IMR-90 (cell line): ENCODE measurements around the gene CD82. TPM values are rescaled to one million over a fixed set of nuclear protein-coding genes. Genes with fewer than 3 reads are reported as not detected.

Experiments
- ATAC-seq: fragments of 200-7000 bp; cut with Tn5 transposase; 2 replicates; pipeline ENCODE4 v1.9.1; 2020; ENCODE audit warnings: low read depth, mild to moderate bottlenecking, moderate library complexity
- BruUV-seq: library from RNA; stranded (reverse); fragments of 400-500 nt; replicated peaks from 2 replicates; lab custom pipeline; 2021; lab: Mats Ljungman, UMichigan
- CTCF ChIA-PET: fragments of 300-600 bp; formaldehyde crosslinking; extraction: SDS; loops from one replicate; lab custom pipeline; 2021; ENCODE audit warnings: antibody characterized with exemption; lab: Yijun Ruan, JAX
- POLR2A ChIA-PET: fragments of 300-600 bp; sonication (Branson Sonifier 250); formaldehyde crosslinking; loops from one replicate; lab custom pipeline; 2022; ENCODE audit warnings: antibody characterized with exemption; ENCODE audit not compliant: unreplicated experiment; lab: Charles Lee
- DNase-seq: peaks from one replicate; pipeline ENCODE4 v3.0.0; 2013
- H2AFZ ChIP-seq: replicated peaks from 2 replicates; pipeline ENCODE3; 2013; ENCODE audit warnings: low read length, mild to moderate bottlenecking; ENCODE audit not compliant: poor library complexity
- H2AK5ac ChIP-seq: 2 replicates; pipeline ENCODE4 v1.6.1; 2013; ENCODE audit warnings: low read depth, low read length, inconsistent platforms
- H2AK9ac ChIP-seq: replicated peaks from 2 replicates; pipeline ENCODE3; 2013; ENCODE audit warnings: mild to moderate bottlenecking, low read depth, low read length, moderate library complexity; ENCODE audit not compliant: poor library complexity
- H2BK120ac ChIP-seq: 2 replicates; pipeline ENCODE4 v1.6.1; 2013; ENCODE audit warnings: low read depth, low read length, inconsistent platforms
- H2BK15ac ChIP-seq: 3 replicates; pipeline ENCODE4 v1.6.1; 2013; ENCODE audit warnings: low read depth, low read length, inconsistent platforms
- H2BK20ac ChIP-seq: 2 replicates; pipeline ENCODE4 v1.6.1; 2013; ENCODE audit warnings: low read depth, mild to moderate bottlenecking, inconsistent platforms, low read length, moderate library complexity
- H2BK5ac ChIP-seq: 2 replicates; pipeline ENCODE4 v1.6.1; 2013; ENCODE audit warnings: mild to moderate bottlenecking, low read depth, low read length, inconsistent platforms; ENCODE audit not compliant: poor library complexity, severe bottlenecking
- H3K14ac ChIP-seq: replicated peaks from 2 replicates; pipeline ENCODE4 v1.6.1; 2013; ENCODE audit warnings: low read depth, low read length, inconsistent platforms
- H3K18ac ChIP-seq: 2 replicates; pipeline ENCODE4 v1.6.1; 2013; ENCODE audit warnings: low read depth, low read length, control low read depth
- H3K23ac ChIP-seq: 2 replicates; pipeline ENCODE4 v1.6.1; 2013; ENCODE audit warnings: low read depth, low read length, inconsistent platforms
- H3K27ac ChIP-seq: 2 replicates; pipeline ENCODE4 v1.5.1; 2013; ENCODE audit warnings: mild to moderate bottlenecking, control low read depth, low read length; ENCODE audit not compliant: insufficient read depth
- H3K27me3 ChIP-seq: 2 replicates; pipeline ENCODE4 v1.6.1; 2013; ENCODE audit warnings: low read length; ENCODE audit not compliant: control insufficient read depth, insufficient read depth
- H3K36me3 ChIP-seq: 2 replicates; pipeline ENCODE4 v1.6.1; 2013; ENCODE audit warnings: low read length, mixed read lengths; ENCODE audit not compliant: control insufficient read depth, insufficient read depth
- H3K4ac ChIP-seq: 2 replicates; pipeline ENCODE4 v1.6.1; 2013; ENCODE audit warnings: low read depth, low read length, inconsistent platforms
- H3K4me1 ChIP-seq: 2 replicates; pipeline ENCODE4 v1.6.1; 2013; ENCODE audit warnings: low read length, mixed read lengths; ENCODE audit not compliant: control insufficient read depth, insufficient read depth
- H3K4me2 ChIP-seq: 2 replicates; pipeline ENCODE4 v1.6.1; 2013; ENCODE audit warnings: low read depth, mild to moderate bottlenecking, control low read depth, low read length, moderate library complexity
- H3K4me3 ChIP-seq: 2 replicates; pipeline ENCODE4 v1.5.1; 2013; ENCODE audit warnings: low read depth, mild to moderate bottlenecking, control low read depth, low read length, moderate library complexity; ENCODE audit not compliant: insufficient read depth
- H3K56ac ChIP-seq: 2 replicates; pipeline ENCODE4 v1.6.1; 2013; ENCODE audit warnings: low read length, inconsistent platforms; ENCODE audit not compliant: insufficient read depth; ENCODE audit errors: extremely low read depth
- H3K79me1 ChIP-seq, 2 experiments: 2 replicates each; pipeline ENCODE4 v1.6.1; 2013; ENCODE audit warnings: low read length in 2 of 2, inconsistent platforms in 1 of 2, low read depth in 1 of 2
- H3K9ac ChIP-seq: 2 replicates; pipeline ENCODE4 v1.6.1; 2013; ENCODE audit warnings: low read depth, low read length, control low read depth
- H3K9me1 ChIP-seq: 2 replicates; pipeline ENCODE4 v1.6.1; 2013; ENCODE audit warnings: low read length, inconsistent platforms; ENCODE audit not compliant: insufficient read depth
- H3K9me3 ChIP-seq: 2 replicates; pipeline ENCODE4 v1.6.1; 2013; ENCODE audit warnings: low read length; ENCODE audit not compliant: control insufficient read depth, insufficient read depth
- H4K20me1 ChIP-seq: 2 replicates; pipeline ENCODE4 v1.6.1; 2013; ENCODE audit warnings: low read length, inconsistent platforms; ENCODE audit not compliant: insufficient read depth
- H4K5ac ChIP-seq: 2 replicates; pipeline ENCODE4 v1.6.1; 2013; ENCODE audit warnings: mild to moderate bottlenecking, low read depth, low read length, control low read depth
- H4K8ac ChIP-seq, 2 experiments: 2 replicates each; pipeline ENCODE4 v1.6.1; 2013; ENCODE audit warnings: low read depth in 2 of 2, low read length in 2 of 2, control low read depth in 1 of 2, inconsistent platforms in 1 of 2
- H4K91ac ChIP-seq: 2 replicates; pipeline ENCODE4 v1.6.1; 2013; ENCODE audit warnings: low read depth, low read length, inconsistent platforms; ENCODE audit not compliant: insufficient read depth
- RCOR1 ChIP-seq: IDR thresholded peaks from 2 replicates; pipeline ENCODE4 v1.6.1; 2012; ENCODE audit warnings: mild to moderate bottlenecking, low read length, improper control_type of control experiment; ENCODE audit not compliant: insufficient replicate concordance
- WGBS, 2 experiments: methylation state at CpG; one replicate each; pipeline versions ENCODE4 v1.1.5 to v1.1.7; 2013; ENCODE audit warnings: missing lambda C conversion rate in 2 of 2; ENCODE audit not compliant: insufficient read length in 1 of 2; ENCODE audit errors: extremely low coverage in 2 of 2; 5-methylcytosine and 5-hydroxymethylcytosine counted together
- dilution Hi-C: fragments of 300-500 bp; cut with HindIII; formaldehyde crosslinking; loops from one replicate; pipeline ENCODE4 v1.14.3; 2018; ENCODE audit warnings: low sequenced_read_pairs; ENCODE audit not compliant: unreplicated experiment
- in situ Hi-C: fragments of 300-500 bp; cut with MboI; formaldehyde crosslinking; loops from 3 replicates; pipeline ENCODE4 v1.14.3; 2019; ENCODE audit warnings: low sequenced_read_pairs, inconsistent platforms, mixed read lengths
- intact Hi-C: fragments of 100-400 bp; cut with micrococcal nuclease; formaldehyde crosslinking; loops from 2 replicates; pipeline ENCODE4 v1.10.0; 2022
- polyA plus RNA-seq, 3 experiments: library from polyadenylated mRNA; depleted of rRNA; stranded (reverse); fragments of >200 nt; gene quantifications; 2 replicates each; pipeline ENCODE4 v1.2.3, GENCODE V29; 2012; ENCODE audit warnings: low replicate concordance in 1 of 3
- total RNA-seq: library from RNA; depleted of rRNA; stranded (reverse); fragments of >200 nt; gene quantifications from 2 replicates; pipeline ENCODE4 v1.2.3, GENCODE V29; 2012

Gene CD82
- total and polyA plus RNA-seq, 2 of the 4 experiments (the other 2 are of a cell fraction): 32.8 to 49.4 TPM

- no peak overlapping the region for H3K27ac ChIP-seq
- H4K20me1 ChIP-seq: no peaks in the 10 kb centered on the region
- in situ Hi-C loops (no loop called here), dilution Hi-C loops (no loop called here), intact Hi-C loops (no loop called here)
- peaks cover 24% of the 10 kb centered on the region for H3K4me1 ChIP-seq
- WGBS, 2 experiments: no CpG with 5 or more reads among the region's 5 CpGs
- no peak overlapping the region for H3K4me2 ChIP-seq
- H3K9me1 ChIP-seq: peaks cover 2% of the 10 kb centered on the region; the same call in 1 of the 2 replicates
- peak overlapping the region; percentile 9 for H2AK9ac ChIP-seq
- no peaks in the 10 kb centered on the region for H3K27me3 ChIP-seq
- no peak overlapping the region for H3K14ac ChIP-seq
- H2AFZ ChIP-seq: no peak overlapping the region
- no peak for TF ChIP-seq RCOR1
- CTCF ChIA-PET: interaction anchor here (1.0 kb wide), 1 partner anchor 20 kb away, joined by 3 read pairs; no protein-coding TSS in a partner anchor
- ATAC-seq: no peak
- peaks cover 3% of the 10 kb centered on the region; the same call in 1 of the 2 replicates for H3K36me3 ChIP-seq
- no peak overlapping the region for H3K9ac ChIP-seq
- H4K91ac ChIP-seq: no peak overlapping the region
- no peak overlapping the region for H2BK120ac ChIP-seq
- POLR2A ChIA-PET: no interaction called here
- no peak overlapping the region for H2AK5ac ChIP-seq
- no peak overlapping the region for H3K56ac ChIP-seq
- no peak overlapping the region for H4K8ac ChIP-seq
- no TSS peak for BruUV-seq
- H3K18ac ChIP-seq: no peak overlapping the region
- no peak overlapping the region for H3K4me3 ChIP-seq
- no peak overlapping the region for H2BK15ac ChIP-seq
- H2BK20ac ChIP-seq: no peak overlapping the region
- H3K23ac ChIP-seq: no peak overlapping the region
- no peaks in the 10 kb centered on the region for H3K9me3 ChIP-seq
- no peak overlapping the region; the same call in 1 of the 2 replicates for H3K4ac ChIP-seq
- H3K79me1 ChIP-seq: peaks cover 0 to 8% of the 10 kb centered on the region in 2 experiments; a peak in 2 of 4 replicates
- no peak overlapping the region for H2BK5ac ChIP-seq
- no peak for DNase-seq
- H4K5ac ChIP-seq: no peak overlapping the region
Measured at GRCh38 chr11:44597358-44598012, 32.0 kb downstream of the CD82 start.
